ENCODE data around the gene IFI27.

The IFI27 gene

GRCh38 chr14:94113908-94114588, 3.5 kb downstream of the IFI27 start:
- TF ChIP-seq CTCF (IDR thresholded peaks at IDR 0.05; ENCODE audit: unreplicated experiment in 3 of 3) = no peak
- no peak overlapping the region for H3K4me3 Mint-ChIP-seq
- no peaks in the 10 kb centered on the region for H3K36me3 Mint-ChIP-seq (ENCODE audit: low read depth)
- H3K4me1 Mint-ChIP-seq = peaks cover 21% of the 10 kb centered on the region
- H3K27ac Mint-ChIP-seq = peak overlapping the region in 2 of 3 experiments; percentile 1 to 2
- peaks cover 10% of the 10 kb centered on the region for H3K27me3 Mint-ChIP-seq (ENCODE audit: low read depth)
- H3K9me3 Mint-ChIP-seq = no peaks in the 10 kb centered on the region

GRCh38 chr14:94114589-94115057, 4.1 kb downstream of the IFI27 start:
- no peak for TF ChIP-seq CTCF (IDR thresholded peaks at IDR 0.05; ENCODE audit: unreplicated experiment in 3 of 3)
- Mint-ChIP-seq H3K9me3 (no peaks in the 10 kb centered on the region), H3K4me3 (no peak overlapping the region), H3K36me3 (ENCODE audit: low read depth) (no peaks in the 10 kb centered on the region), H3K27ac (peak overlapping the region in 2 of 3 experiments; percentile 1 to 2), H3K4me1 (peaks cover 21% of the 10 kb centered on the region), H3K27me3 (ENCODE audit: low read depth) (peaks cover 10% of the 10 kb centered on the region)

- H3K36me3 Mint-ChIP-seq (ENCODE audit: low read depth) = no peaks in the 10 kb centered on the region
- H3K27me3 Mint-ChIP-seq (ENCODE audit: low read depth) = peaks cover 10% of the 10 kb centered on the region
- no peaks in the 10 kb centered on the region for H3K9me3 Mint-ChIP-seq
- H3K27ac Mint-ChIP-seq = no peak overlapping the region
- peaks cover 21% of the 10 kb centered on the region for H3K4me1 Mint-ChIP-seq
- no peak overlapping the region for H3K4me3 Mint-ChIP-seq
- no peak for TF ChIP-seq CTCF (IDR thresholded peaks at IDR 0.05; ENCODE audit: unreplicated experiment in 3 of 3)
Measured at GRCh38 chr14:94115058-94115591, 4.6 kb downstream of the IFI27 start.

- Mint-ChIP-seq H3K27ac (no peak overlapping the region), H3K27me3 (ENCODE audit: low read depth) (peaks cover 10% of the 10 kb centered on the region), H3K4me1 (peaks cover 22% of the 10 kb centered on the region), H3K36me3 (ENCODE audit: low read depth) (peaks cover 2% of the 10 kb centered on the region), H3K9me3 (peaks cover 2% of the 10 kb centered on the region), H3K4me3 (no peak overlapping the region)
- no peak for TF ChIP-seq CTCF (IDR thresholded peaks at IDR 0.05; ENCODE audit: unreplicated experiment in 3 of 3)
Measured at GRCh38 chr14:94115631-94116030, 5.1 kb downstream of the IFI27 start.

- Mint-ChIP-seq H3K9me3 (peaks cover 9% of the 10 kb centered on the region), H3K36me3 (ENCODE audit: low read depth) (peaks cover 5% of the 10 kb centered on the region), H3K27ac (no peak overlapping the region), H3K4me3 (no peak overlapping the region), H3K4me1 (peaks cover 32% of the 10 kb centered on the region), H3K27me3 (ENCODE audit: low read depth) (peaks cover 10% of the 10 kb centered on the region)
- TF ChIP-seq CTCF (IDR thresholded peaks at IDR 0.05; ENCODE audit: unreplicated experiment in 3 of 3) = no peak
Measured at GRCh38 chr14:94116701-94117100, 6.2 kb downstream of the IFI27 start.

GRCh38 chr14:94117856-94118255, 7.3 kb downstream of the IFI27 start:
- Mint-ChIP-seq H3K27ac (no peak overlapping the region), H3K4me1 (peaks cover 37% of the 10 kb centered on the region), H3K27me3 (ENCODE audit: low read depth) (peaks cover 10% of the 10 kb centered on the region), H3K9me3 (peaks cover 14% of the 10 kb centered on the region), H3K4me3 (no peak overlapping the region), H3K36me3 (ENCODE audit: low read depth) (peaks cover 5% of the 10 kb centered on the region)
- no peak for TF ChIP-seq CTCF (IDR thresholded peaks at IDR 0.05; ENCODE audit: unreplicated experiment in 3 of 3)
